IPS-15b (cell line): Measurements from ENCODE around the gene ADAM15.

Experiments used
- H3K27me3 ChIP-seq: one replicate; pipeline ENCODE4 v1.6.1; 2013; ENCODE audit warnings: low read length; ENCODE audit not compliant: control insufficient read depth, insufficient read depth
- H3K36me3 ChIP-seq: one replicate; pipeline ENCODE4 v1.6.1; 2013; ENCODE audit warnings: low read length; ENCODE audit not compliant: control insufficient read depth, insufficient read depth
- H3K4me1 ChIP-seq: one replicate; pipeline ENCODE4 v1.6.1; 2013; ENCODE audit warnings: mild to moderate bottlenecking, low read length; ENCODE audit not compliant: control insufficient read depth, insufficient read depth
- H3K4me3 ChIP-seq: one replicate; pipeline ENCODE4 v1.5.1; 2013; ENCODE audit warnings: low read depth, low read length
- H3K9ac ChIP-seq: one replicate; pipeline ENCODE4 v1.6.1; 2013; ENCODE audit warnings: low read depth, mild to moderate bottlenecking, low read length
- H3K9me3 ChIP-seq: one replicate; pipeline ENCODE4 v1.6.1; 2013; ENCODE audit warnings: mild to moderate bottlenecking, low read length; ENCODE audit not compliant: control insufficient read depth, insufficient read depth

ADAM15 gene

GRCh38 chr1:155051342-155051776, 243 bp downstream of the ADAM15 start:
- Histone ChIP-seq H3K36me3 (no peaks in the 10 kb centered on the region), H3K4me3 (peak overlapping the region; percentile 65), H3K9ac (no peak overlapping the region), H3K4me1 (peaks cover 3% of the 10 kb centered on the region), H3K27me3 (peaks cover 35% of the 10 kb centered on the region), H3K9me3 (no peaks in the 10 kb centered on the region)

- no peaks in the 10 kb centered on the region for H3K36me3 ChIP-seq
- H3K27me3 ChIP-seq: peaks cover 35% of the 10 kb centered on the region
- no peak overlapping the region for H3K9ac ChIP-seq
- peak overlapping the region; percentile 65 for H3K4me3 ChIP-seq
- H3K4me1 ChIP-seq: peaks cover 3% of the 10 kb centered on the region
- H3K9me3 ChIP-seq: no peaks in the 10 kb centered on the region
Measured at GRCh38 chr1:155051777-155052398, 772 bp downstream of the ADAM15 start.

- Histone ChIP-seq H3K9ac (no peak overlapping the region), H3K4me1 (peaks cover 3% of the 10 kb centered on the region), H3K27me3 (peaks cover 35% of the 10 kb centered on the region), H3K36me3 (peaks cover 3% of the 10 kb centered on the region), H3K9me3 (no peaks in the 10 kb centered on the region), H3K4me3 (peak overlapping the region; percentile 65)
Measured at GRCh38 chr1:155052439-155053395, 1.6 kb downstream of the ADAM15 start.

GRCh38 chr1:155053531-155054105, 2.5 kb downstream of the ADAM15 start:
- peaks cover 35% of the 10 kb centered on the region for H3K27me3 ChIP-seq
- no peak overlapping the region for H3K4me3 ChIP-seq
- H3K36me3 ChIP-seq: peaks cover 3% of the 10 kb centered on the region
- H3K9ac ChIP-seq: no peak overlapping the region
- peaks cover 3% of the 10 kb centered on the region for H3K4me1 ChIP-seq
- no peaks in the 10 kb centered on the region for H3K9me3 ChIP-seq

GRCh38 chr1:155057104-155057503, 6.0 kb downstream of the ADAM15 start:
- Histone ChIP-seq H3K4me3 (no peak overlapping the region), H3K27me3 (peaks cover 14% of the 10 kb centered on the region), H3K4me1 (no peaks in the 10 kb centered on the region), H3K36me3 (peaks cover 3% of the 10 kb centered on the region), H3K9me3 (no peaks in the 10 kb centered on the region), H3K9ac (no peak overlapping the region)

GRCh38 chr1:155057788-155058211, 6.7 kb downstream of the ADAM15 start:
- Histone ChIP-seq H3K9me3 (no peaks in the 10 kb centered on the region), H3K36me3 (peaks cover 3% of the 10 kb centered on the region), H3K27me3 (peaks cover 7% of the 10 kb centered on the region), H3K4me3 (no peak overlapping the region), H3K4me1 (no peaks in the 10 kb centered on the region), H3K9ac (no peak overlapping the region)

- Histone ChIP-seq H3K9me3 (no peaks in the 10 kb centered on the region), H3K9ac (no peak overlapping the region), H3K4me1 (peaks cover 7% of the 10 kb centered on the region), H3K27me3 (no peaks in the 10 kb centered on the region), H3K4me3 (no peak overlapping the region), H3K36me3 (peaks cover 3% of the 10 kb centered on the region)
Measured at GRCh38 chr1:155060736-155061135, 9.6 kb downstream of the ADAM15 start.

GRCh38 chr1:155061381-155062150, 10.4 kb downstream of the ADAM15 start:
- Histone ChIP-seq H3K27me3 (no peaks in the 10 kb centered on the region), H3K9ac (no peak overlapping the region), H3K4me1 (peaks cover 7% of the 10 kb centered on the region), H3K36me3 (peaks cover 7% of the 10 kb centered on the region), H3K9me3 (no peaks in the 10 kb centered on the region), H3K4me3 (peak overlapping the region; percentile 56)

- Histone ChIP-seq H3K4me3 (peak overlapping the region; percentile 85), H3K9ac (no peak overlapping the region), H3K9me3 (no peaks in the 10 kb centered on the region), H3K4me1 (peaks cover 7% of the 10 kb centered on the region), H3K27me3 (no peaks in the 10 kb centered on the region), H3K36me3 (peaks cover 8% of the 10 kb centered on the region)
Measured at GRCh38 chr1:155062151-155062686, 11.1 kb downstream of the ADAM15 start.

GRCh38 chr1:155062702-155063411, 11.7 kb downstream of the ADAM15 start:
- H3K27me3 ChIP-seq: no peaks in the 10 kb centered on the region
- H3K9ac ChIP-seq: no peak overlapping the region
- peaks cover 7% of the 10 kb centered on the region for H3K36me3 ChIP-seq
- no peaks in the 10 kb centered on the region for H3K9me3 ChIP-seq
- H3K4me3 ChIP-seq: peak overlapping the region; percentile 85
- peaks cover 7% of the 10 kb centered on the region for H3K4me1 ChIP-seq
